Measurements from ENCODE around the gene SORCS2. TPM values are rescaled to one million over a fixed set of nuclear protein-coding genes. Genes with fewer than 3 reads are reported as not detected.

SORCS2 gene
- total and polyA plus RNA-seq, 2 of the 8 experiments (the other 6 are each of a cell fraction or from before 2014, with no cell fraction given): 0.36 to 1.8 TPM

- no peak for TF ChIP-seq USF2 (IDR thresholded peaks at IDR 0.05; ENCODE audit: low read length)
- no peak for TF ChIP-seq TEAD4 (IDR thresholded peaks at IDR 0.05; ENCODE audit: low read depth, low read length)
- no peak for TF ChIP-seq CBX5 (IDR thresholded peaks at IDR 0.05; ENCODE audit: low read depth, low read length)
- TF ChIP-seq FOSL1 (IDR thresholded peaks at IDR 0.05; ENCODE audit: insufficient read depth, low read depth, low read length): no peak
- TF ChIP-seq BRCA1 (IDR thresholded peaks at IDR 0.05; ENCODE audit: low read depth, low read length): no peak
Observed at GRCh38 chr4:7342223-7343080, 150.1 kb downstream of the SORCS2 start (continued).
